OCI-LY3 (cell line): ENCODE data around the gene LAMC2.

ENCODE experiments used
- H2AFZ ChIP-seq: fragments of 200-600, 300-600 bp; shearing (Covaris generic); 2 replicates; pipeline ENCODE4 v1.6.0; 2014; ENCODE audit warnings: antibody characterized with exemption, low read depth, low read length
- H3K27ac ChIP-seq: fragments of 200-600, 300-600 bp; sonication (generic); 2 replicates; pipeline ENCODE4 v1.5.1; 2014; ENCODE audit warnings: mild to moderate bottlenecking, low read length, moderate library complexity, mixed read lengths
- H3K27me3 ChIP-seq: fragments of 200-600, 300-600 bp; sonication (generic); 2 replicates; pipeline ENCODE4 v1.6.1; 2014; ENCODE audit warnings: low read depth, low read length, mixed read lengths
- H3K36me3 ChIP-seq: fragments of 200-600, 300-600 bp; sonication (generic); replicated peaks from 2 replicates; pipeline ENCODE3; 2014; ENCODE audit warnings: low read depth, low read length, mixed read lengths
- H3K4me1 ChIP-seq: fragments of 300-600, 200-600 bp; sonication (generic); 2 replicates; pipeline ENCODE4 v1.6.1; 2014; ENCODE audit warnings: low read length, mixed read lengths
- H3K4me2 ChIP-seq: fragments of 200-600, 300-600 bp; sonication (generic); 2 replicates; pipeline ENCODE4 v1.6.1; 2014; ENCODE audit warnings: low read length, mixed read lengths
- H3K4me3 ChIP-seq: fragments of 300-600, 200-600 bp; sonication (generic); 2 replicates; pipeline ENCODE4 v1.5.1; 2014; ENCODE audit warnings: antibody characterized with exemption, mild to moderate bottlenecking, low read length, moderate library complexity
- H3K79me2 ChIP-seq: fragments of 300-600, 200-600 bp; shearing (Covaris generic); 2 replicates; pipeline ENCODE4 v1.6.1; 2014; ENCODE audit warnings: mild to moderate bottlenecking, low read length, mixed read lengths
- H3K9ac ChIP-seq: fragments of 300-600, 200-600 bp; shearing (Covaris generic); 2 replicates; pipeline ENCODE4 v1.6.0; 2014; ENCODE audit warnings: mild to moderate bottlenecking, low read length, moderate library complexity
- H3K9me3 ChIP-seq: fragments of 200-600, 300-600 bp; shearing (Covaris generic); 2 replicates; pipeline ENCODE4 v1.6.1; 2014; ENCODE audit warnings: low read length, mixed read lengths; ENCODE audit not compliant: insufficient read depth
- H4K20me1 ChIP-seq: fragments of 200-600, 300-600 bp; sonication (generic); 2 replicates; pipeline ENCODE4 v1.6.1; 2016; ENCODE audit warnings: low read length, mixed read lengths; ENCODE audit not compliant: insufficient read depth
- CTCF ChIP-seq: fragments of 200-600, 300-600 bp; sonication (generic); IDR thresholded peaks from 2 replicates; pipeline ENCODE4 v1.5.1; 2014; ENCODE audit warnings: antibody characterized with exemption, low read length, low read depth
- EZH2phosphoT487 ChIP-seq: fragments of 200-600 bp; shearing (Covaris generic); IDR thresholded peaks from 2 replicates; pipeline ENCODE4 v1.6.1; 2018; ENCODE audit warnings: antibody characterized with exemption, mixed run types, low read depth

Gene LAMC2

GRCh38 chr1:183263886-183264602 is 78.0 kb downstream of the LAMC2 start:
- Histone ChIP-seq H3K4me2 (no peak overlapping the region), H3K9me3 (no peaks in the 10 kb centered on the region), H3K4me3 (no peak overlapping the region), H3K27me3 (peaks cover 72% of the 10 kb centered on the region), H3K36me3 (no peaks in the 10 kb centered on the region), H3K9ac (no peak overlapping the region), H3K27ac (no peak overlapping the region), H4K20me1 (no peaks in the 10 kb centered on the region), H3K4me1 (no peaks in the 10 kb centered on the region), H2AFZ (no peak overlapping the region), H3K79me2 (no peaks in the 10 kb centered on the region)
- TF ChIP-seq CTCF (no peak), EZH2phosphoT487 (no peak)

- Histone ChIP-seq H4K20me1 (no peaks in the 10 kb centered on the region), H3K9me3 (no peaks in the 10 kb centered on the region), H3K27me3 (peaks cover 49% of the 10 kb centered on the region), H2AFZ (no peak overlapping the region), H3K27ac (no peak overlapping the region), H3K36me3 (no peaks in the 10 kb centered on the region), H3K4me3 (no peak overlapping the region), H3K4me2 (no peak overlapping the region), H3K79me2 (no peaks in the 10 kb centered on the region), H3K9ac (no peak overlapping the region), H3K4me1 (peaks cover 5% of the 10 kb centered on the region)
- TF ChIP-seq EZH2phosphoT487 = no peak
- TF ChIP-seq CTCF = no peak
Observed at GRCh38 chr1:183267646-183268431, 81.8 kb downstream of the LAMC2 start.

- Histone ChIP-seq H3K79me2 (no peaks in the 10 kb centered on the region), H3K9ac (no peak overlapping the region), H3K36me3 (no peaks in the 10 kb centered on the region), H3K4me2 (no peak overlapping the region), H4K20me1 (no peaks in the 10 kb centered on the region), H3K4me1 (peaks cover 5% of the 10 kb centered on the region), H3K27ac (no peak overlapping the region), H3K4me3 (no peak overlapping the region), H3K27me3 (peaks cover 32% of the 10 kb centered on the region), H3K9me3 (no peaks in the 10 kb centered on the region), H2AFZ (no peak overlapping the region)
- TF ChIP-seq EZH2phosphoT487 = no peak
- TF ChIP-seq CTCF = no peak
Observed at GRCh38 chr1:183270541-183271141, 84.6 kb downstream of the LAMC2 start.

- peaks cover 5% of the 10 kb centered on the region for H3K4me1 ChIP-seq
- no peaks in the 10 kb centered on the region for H4K20me1 ChIP-seq
- H3K36me3 ChIP-seq = no peaks in the 10 kb centered on the region
- no peak for TF ChIP-seq CTCF
- H3K4me3 ChIP-seq = no peak overlapping the region
- H2AFZ ChIP-seq = no peak overlapping the region
- H3K27me3 ChIP-seq = peaks cover 14% of the 10 kb centered on the region
- H3K27ac ChIP-seq = no peak overlapping the region
- no peak overlapping the region for H3K4me2 ChIP-seq
- H3K9me3 ChIP-seq = no peaks in the 10 kb centered on the region
- no peaks in the 10 kb centered on the region for H3K79me2 ChIP-seq
- no peak overlapping the region for H3K9ac ChIP-seq
Observed at GRCh38 chr1:183272390-183272848, 86.4 kb downstream of the LAMC2 start.
